NCI-H2029 treated with DMSO at 0.1 percent for 48 hours (cell line): Measurements from ENCODE around the gene MRPL20.
"Not testable (repeated sequence)": the region's sequence is repeated elsewhere in the genome, so short reads cannot be mapped to it uniquely, and the experiment has no call there.

Experiments used
- DNase-seq: peaks from one replicate; lab custom pipeline; 2025; lab: John Stamatoyannopoulos, UW

Gene MRPL20

DNA sequence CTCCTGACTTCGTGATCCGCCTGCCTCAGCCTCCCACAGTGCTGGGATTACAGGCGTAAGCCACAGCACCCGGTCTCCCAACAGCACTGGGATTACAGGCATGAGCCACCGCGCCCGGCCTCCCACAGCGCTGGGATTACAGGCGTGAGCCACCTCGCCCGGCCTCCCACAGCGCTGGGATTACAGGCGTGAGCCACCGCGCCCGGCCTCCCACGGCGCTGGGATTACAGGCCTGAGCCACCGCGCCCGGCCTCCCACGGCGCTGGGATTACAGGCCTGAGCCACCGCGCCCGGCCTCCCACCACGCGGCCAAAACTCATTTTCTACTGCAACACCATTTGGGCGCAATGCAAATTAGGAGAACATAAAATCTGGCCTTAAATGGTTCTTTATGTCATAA lies 21.8 kb downstream of the MRPL20 start:
- not testable (repeated sequence) for DNase-seq

DNA sequence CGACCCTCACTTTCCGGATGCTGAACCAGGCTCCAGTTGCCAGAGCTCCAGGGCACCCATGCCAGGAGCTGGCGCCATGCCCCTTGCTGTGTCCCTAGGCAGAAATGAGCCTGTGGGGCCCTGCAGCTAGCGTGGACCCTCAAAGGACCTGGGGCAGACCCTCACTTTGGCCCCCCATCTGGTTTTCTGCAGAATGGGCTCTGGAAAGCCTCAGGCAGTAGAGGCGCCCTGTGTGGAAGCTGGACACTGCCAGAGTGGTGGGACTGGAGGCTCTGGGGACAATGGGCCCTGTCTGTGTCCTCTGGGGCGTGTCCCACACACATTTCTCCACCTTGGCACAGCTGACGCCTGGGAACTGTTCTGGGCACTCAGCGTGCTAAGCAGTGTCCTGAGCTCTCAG lies 25.8 kb downstream of the MRPL20 start:
- no peak for DNase-seq

DNA sequence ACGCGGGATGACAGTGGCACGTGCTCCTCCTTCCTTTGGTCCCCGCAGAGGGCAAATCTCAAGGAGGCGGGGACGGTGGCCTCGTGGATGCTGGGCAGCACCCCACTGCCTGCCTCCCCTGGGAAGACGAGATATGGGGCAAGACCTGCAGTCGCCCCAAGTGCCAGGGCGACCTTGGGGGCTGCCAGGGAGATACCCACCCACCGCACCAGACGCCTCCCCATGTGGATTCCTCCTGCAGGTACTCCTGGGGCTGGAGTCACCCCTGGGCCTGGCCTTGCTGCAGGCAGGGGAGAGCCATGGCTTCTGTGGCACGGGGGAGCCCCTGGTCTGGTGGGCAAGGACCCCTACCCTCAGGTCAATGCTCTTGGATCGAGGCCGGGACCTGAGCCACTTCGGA lies 26.2 kb downstream of the MRPL20 start:
- DNase-seq, result no peak

DNA sequence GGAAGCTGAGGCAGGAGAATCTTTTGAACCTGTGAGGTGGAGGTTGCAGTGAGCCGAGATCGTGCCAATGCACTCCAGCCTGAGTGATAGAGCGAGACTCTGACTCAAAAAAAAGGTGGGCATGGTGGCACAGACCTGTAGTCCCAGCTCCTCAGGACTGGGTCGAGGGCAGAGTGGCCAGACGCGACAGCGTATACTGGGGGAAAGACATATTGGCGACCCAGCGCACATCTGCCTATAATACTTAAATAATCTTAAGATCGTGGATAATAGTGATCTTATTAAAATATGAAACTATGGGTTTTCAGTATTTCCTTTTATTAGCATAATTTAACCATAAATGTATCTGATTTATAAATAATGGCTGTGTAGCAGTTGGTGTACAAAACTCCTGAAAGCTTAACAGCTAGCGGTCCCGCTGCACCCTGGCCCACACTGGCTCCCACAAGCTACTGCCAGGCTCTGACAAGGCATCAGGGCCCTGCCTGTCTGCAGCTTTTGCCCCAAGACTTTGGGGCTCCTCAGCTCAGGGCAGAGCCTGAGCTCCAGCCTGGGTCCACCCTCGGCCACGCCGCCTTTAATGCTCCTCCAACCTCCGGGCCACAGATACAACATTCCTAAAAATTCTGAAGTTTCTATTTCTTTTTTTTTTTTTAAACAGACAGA lies 29.4 kb downstream of the MRPL20 start:
- DNase-seq, result no peak

- DNase-seq, result no peak
These were observed 30.4 kb downstream of the MRPL20 start for GRCh38 chr1:1376551-1377226.

DNA sequence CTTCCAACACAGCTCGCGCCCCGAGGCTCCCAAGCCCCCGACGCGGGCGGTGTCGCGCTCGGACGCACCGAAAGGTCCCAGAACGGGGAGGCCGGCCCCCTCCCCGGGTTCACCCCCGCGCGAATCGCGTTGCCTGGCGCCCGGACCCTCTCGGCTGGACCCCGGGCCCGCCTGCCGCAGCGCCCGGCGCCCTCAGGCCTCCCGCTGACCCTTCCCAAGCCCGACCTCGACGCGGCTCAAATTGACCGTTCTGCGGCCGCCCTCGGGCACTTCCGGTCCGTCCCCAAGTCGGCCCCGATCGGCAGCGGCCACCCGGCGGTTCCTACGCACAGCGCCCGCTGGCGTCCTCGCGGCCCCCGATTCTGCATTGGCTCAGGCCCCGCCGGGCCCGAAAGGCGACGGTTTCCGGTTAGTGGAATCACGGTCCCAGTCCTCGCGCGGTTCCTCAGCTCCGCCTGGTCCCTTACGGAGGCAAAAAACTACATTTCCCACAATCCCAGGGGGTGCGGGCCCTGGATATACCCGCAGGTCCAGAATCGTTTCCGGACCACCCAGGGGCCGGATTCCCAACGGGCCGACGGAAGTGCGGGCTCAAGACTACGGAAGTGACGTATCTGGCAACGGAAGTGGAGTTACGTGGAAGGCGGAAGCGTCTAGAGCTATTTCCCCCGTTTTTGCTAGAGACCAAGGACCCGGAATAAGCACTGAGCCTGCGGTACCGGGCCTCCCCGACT lies 32.0 kb downstream of the MRPL20 start, which contains the start of gene AURKAIP1:
Gene AURKAIP1, minus strand, starts transcription at position 279 of the 734 bp plus-strand sequence. CDS start 451 bp downstream, outside the sequence.
- DNase-seq, result peak; percentile 96

- no peak for DNase-seq
These were observed 32.5 kb downstream of the MRPL20 start for GRCh38 chr1:1374589-1374928.

DNA sequence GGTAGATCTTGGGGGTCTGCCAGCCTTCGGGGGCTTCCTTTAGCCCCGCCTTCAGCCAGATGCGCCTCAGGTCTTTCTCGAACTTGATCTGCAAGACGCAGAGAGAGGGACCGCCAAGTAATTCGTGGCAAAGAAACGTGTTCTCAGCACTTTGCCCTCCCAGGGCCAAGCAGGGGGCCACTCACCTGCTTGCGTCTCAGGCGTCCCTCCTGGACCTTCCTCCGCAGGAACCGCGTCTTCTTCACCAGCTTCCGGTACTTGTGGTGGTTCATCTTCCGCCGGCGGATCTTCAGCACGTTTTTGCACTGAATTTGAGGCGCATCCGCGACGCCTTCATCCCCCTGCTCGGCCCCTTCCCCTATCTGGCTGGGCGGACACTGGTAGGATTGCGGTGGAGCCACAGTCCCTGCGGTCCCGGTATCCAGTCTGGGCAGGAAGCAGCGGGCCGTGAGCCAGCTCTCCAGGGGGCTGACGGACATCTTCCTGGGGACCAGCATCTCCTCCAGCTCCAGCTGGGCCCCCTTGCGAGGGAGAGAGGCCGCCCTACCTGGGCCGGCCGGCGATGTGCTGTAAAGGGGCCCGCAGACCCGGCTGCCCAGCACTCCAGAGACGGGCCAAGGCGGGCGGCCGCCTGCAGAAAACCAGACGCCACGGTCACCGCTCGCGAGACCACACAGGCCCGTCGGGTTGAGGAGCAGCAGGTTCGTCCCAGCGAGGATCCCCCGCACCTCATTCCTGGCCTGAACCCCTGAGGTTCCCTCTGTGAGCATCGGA lies 33.1 kb downstream of the MRPL20 start:
- DNase-seq, result no peak

DNA sequence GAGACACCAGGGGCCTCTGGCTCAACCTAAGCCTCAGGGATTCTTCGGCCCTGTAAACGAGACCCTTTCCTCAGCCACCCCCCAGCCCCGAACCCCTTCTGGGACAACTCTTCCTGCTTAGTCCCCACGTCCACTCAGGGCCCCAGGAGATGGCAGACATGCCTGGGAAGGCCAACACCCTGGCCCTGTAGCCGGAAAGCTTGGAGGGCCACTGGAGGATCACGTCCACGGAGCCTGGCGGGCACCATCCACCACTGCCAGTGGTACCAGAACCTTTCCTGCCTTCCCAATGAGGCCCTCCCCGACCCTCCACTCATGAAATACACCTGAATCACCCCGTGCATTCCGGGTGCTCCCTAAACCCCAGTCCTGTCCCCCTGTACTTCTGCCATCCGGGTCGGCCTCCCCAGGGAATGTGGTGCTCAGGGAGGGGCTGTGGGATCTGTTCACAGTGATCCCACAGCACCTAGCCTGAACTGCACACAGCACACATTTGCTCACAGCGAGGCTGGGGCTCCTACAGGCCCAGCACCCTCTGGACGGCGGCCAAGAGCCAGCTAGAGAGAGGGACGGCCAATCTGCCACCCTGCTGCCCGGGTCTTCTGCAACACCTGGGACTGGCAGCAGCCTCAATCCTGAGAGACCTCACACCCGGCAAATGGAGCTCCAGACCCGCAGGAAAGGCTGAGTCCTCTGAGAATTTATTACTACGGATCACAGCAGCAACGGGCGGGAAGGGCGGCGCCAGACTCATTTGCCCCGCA lies 33.9 kb downstream of the MRPL20 start:
- no peak for DNase-seq

- no peak for DNase-seq
These were observed 35.1 kb downstream of the MRPL20 start for GRCh38 chr1:1371746-1372711.

DNA sequence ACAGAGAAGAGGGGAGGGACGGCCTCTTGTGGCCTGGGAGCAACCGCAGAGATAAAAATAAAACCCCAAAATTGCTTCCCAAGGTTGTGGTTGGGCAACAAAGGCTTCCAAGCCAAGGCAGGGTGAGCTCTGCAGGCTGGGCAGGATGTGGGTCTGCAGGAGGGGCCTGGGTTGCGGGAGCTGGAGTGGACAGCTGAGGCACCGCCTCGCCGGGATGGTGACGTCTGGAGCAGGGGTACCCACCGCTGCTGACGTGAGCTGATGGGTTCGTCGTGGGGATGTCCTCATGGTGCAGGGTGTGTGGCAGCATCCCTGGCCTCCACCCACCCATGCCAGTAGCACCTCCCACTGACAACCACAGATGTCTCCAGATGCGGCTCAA lies 35.7 kb downstream of the MRPL20 start:
- no peak for DNase-seq

GRCh38 chr1:1370771-1371300 lies 36.3 kb downstream of the MRPL20 start:
- DNase-seq, result no peak

- not testable (repeated sequence) for DNase-seq
These were observed 37.0 kb downstream of the MRPL20 start for GRCh38 chr1:1370094-1370493.

DNA sequence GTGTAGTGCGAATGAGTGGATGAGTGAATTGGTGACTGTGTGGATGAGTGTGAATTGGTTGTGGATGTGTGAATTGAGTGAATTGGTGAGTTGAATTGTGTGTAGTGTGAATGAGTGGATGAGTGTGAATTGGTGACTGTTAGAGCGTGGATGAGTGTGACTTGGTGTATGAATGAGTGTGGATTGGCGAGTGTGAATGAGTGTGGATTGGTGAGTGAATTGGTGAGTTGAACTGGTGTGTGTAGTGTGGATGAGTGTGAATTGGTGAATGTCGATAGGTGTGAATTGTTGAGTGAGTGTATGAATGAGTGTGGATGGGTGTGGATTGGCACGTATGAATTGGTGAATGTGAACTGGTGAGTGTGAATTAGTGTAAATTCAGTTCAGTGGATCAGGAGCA lies 39.8 kb downstream of the MRPL20 start:
- no peak for DNase-seq

DNA sequence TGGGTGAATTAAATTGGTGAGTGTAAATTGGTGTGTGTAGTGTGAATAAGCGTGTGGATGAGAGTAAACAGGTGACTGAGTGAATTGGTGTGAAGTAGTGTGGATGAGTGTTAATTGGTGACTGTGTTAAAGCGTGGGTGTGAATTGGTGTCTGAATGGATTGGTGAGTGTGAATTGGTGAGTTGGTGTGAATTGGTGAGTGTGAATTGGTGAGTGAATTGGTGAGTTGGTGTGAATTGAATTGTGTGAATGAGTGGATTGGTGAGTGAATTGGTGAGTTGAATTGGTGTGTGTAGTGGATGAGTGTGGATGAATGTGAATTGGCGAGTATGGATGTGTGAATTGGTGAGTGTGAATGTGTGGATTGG lies 40.4 kb downstream of the MRPL20 start:
- no peak for DNase-seq

- no peak for DNase-seq
These were observed 41.0 kb downstream of the MRPL20 start for GRCh38 chr1:1365875-1366698.

DNA sequence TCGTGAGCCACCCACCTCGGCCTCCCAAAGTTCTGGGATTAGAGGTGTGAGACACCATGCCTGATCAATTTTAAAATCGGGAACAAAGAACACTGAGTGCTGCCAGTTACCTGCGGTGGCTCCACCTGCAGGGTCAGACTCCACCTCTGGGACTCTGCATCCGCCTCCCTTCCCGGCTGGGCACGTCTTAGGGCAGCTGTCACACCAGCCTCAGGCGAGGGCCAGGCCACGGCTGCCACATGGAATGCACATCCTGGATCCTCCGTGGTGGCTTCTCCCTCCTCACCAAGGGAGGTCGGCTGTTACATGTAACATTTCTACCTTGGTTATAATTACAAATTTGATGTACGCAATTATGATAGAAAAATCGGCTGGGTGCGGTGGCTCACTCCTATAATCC lies 42.8 kb downstream of the MRPL20 start:
- no peak for DNase-seq

- DNase-seq, result no peak
These were observed 45.1 kb downstream of the MRPL20 start for GRCh38 chr1:1361982-1362423.

DNA sequence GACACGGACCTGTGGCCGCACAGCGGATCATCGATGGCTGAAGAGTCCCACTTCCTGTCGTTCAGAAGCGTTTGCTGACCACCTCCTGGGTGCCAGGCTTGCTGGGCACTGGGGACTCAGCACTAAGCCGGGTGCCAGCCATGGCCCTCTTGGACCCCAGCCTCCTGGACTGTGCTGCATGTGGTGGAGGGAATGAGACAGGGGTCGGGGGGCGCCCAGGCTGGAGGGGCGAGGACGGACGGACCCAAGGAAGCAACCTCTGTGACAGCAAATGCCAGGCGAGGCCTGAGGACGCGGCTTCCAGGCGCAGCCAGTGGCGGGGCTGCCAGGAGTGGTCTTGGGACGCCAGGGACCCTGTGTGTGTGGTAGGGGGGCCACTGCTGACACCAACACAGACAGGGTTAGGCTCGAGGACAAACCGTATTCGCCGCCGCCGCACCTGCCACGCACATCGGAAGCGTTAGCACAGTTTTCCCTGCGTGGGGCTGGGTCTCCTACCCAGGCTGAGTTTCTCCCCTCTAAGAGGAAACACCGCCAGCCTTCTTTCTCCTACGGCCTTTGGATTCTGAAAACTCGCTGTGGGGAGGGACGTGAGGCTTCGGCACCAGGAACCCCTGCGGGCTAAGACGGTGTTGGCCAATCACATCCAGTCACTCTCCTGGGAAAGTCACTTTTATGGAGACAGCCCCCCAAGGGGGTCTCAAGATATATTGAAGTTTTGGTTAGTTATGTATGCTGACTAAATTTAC lies 45.7 kb downstream of the MRPL20 start:
- DNase-seq, result no peak
